ENCODE results near the gene GPC3.

DNA sequence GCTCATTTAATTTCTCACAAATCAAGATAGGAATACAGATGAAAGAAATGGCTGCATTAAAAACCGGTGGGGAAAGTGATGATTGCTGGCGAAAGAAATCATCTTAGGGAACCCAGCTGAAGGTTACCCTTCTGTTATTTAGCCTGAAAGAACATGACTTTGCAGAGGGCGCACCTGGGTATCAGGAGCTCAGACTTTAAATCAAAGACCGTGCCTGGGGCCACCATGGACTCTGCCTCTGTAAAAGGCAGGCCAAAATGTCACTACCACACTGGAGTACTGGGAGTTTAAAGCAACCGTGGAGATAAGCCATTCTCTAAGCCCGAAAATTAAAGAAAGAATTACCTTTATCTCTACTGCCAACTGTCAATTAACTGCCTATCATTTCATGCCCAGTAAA is 24.3 kb downstream of the GPC3 start:
- no peak for TF ChIP-seq POLR2A (IDR thresholded peaks at IDR 0.05; ENCODE audit: low read depth, low read length)
- no peak for TF ChIP-seq POLR2AphosphoS5 (IDR thresholded peaks at IDR 0.05; ENCODE audit: low read depth, low read length)
- no peak for TF ChIP-seq TAF1 (IDR thresholded peaks at IDR 0.05; ENCODE audit: borderline replicate concordance, low read depth, low read length)
